Hepatocyte (in vitro differentiated cells): ENCODE results near the gene NUTM2B.
"Not testable (repeated sequence)": the region's sequence is repeated elsewhere in the genome, so short reads cannot be mapped to it uniquely, and the experiment has no call there.

Source experiments
- EZH2 ChIP-seq: fragments of 200-600 bp; sonication (generic); IDR thresholded peaks from 2 replicates; pipeline ENCODE4 v1.6.1; 2016; ENCODE audit warnings: antibody characterized with exemption, mild to moderate bottlenecking, borderline replicate concordance
- EZH2phosphoT487 ChIP-seq: fragments of 200-600 bp; sonication (generic); IDR thresholded peaks from one replicate; pipeline ENCODE4 v1.6.1; 2018; ENCODE audit warnings: antibody characterized with exemption, mild to moderate bottlenecking, low read depth, moderate library complexity; ENCODE audit not compliant: unreplicated experiment, severe bottlenecking
- TF ChIP-seq, protein P1 (sequence below): fragments of 200-600 bp; sonication (generic); IDR thresholded peaks from 2 replicates; pipeline ENCODE4 v1.5.1; 2016; ENCODE audit warnings: antibody characterized with exemption, mild to moderate bottlenecking; ENCODE audit not compliant: poor library complexity

DNA sequence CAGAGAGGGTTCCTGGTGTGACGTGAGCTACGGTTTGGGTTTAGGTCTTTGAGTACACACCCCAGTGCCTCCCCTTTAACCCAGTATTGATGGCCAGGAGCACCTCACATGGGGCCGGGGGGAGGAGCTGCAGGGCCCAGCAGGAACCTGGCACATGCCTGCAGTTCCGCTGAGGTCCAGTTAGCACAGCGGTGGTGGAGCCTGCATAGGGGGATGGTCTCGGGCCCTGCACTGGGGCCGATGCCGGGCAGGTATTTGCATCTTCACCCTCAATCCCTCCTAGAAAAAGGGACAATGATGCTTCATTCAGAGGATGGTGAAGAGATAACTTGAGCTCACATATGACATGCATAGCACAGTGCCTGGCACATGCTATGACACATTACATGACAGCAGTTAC lies 4.0 kb downstream of the NUTM2B start:
- TF ChIP-seq EZH2, EZH2phosphoT487: not testable (repeated sequence)
- TF ChIP-seq, protein P1, sequence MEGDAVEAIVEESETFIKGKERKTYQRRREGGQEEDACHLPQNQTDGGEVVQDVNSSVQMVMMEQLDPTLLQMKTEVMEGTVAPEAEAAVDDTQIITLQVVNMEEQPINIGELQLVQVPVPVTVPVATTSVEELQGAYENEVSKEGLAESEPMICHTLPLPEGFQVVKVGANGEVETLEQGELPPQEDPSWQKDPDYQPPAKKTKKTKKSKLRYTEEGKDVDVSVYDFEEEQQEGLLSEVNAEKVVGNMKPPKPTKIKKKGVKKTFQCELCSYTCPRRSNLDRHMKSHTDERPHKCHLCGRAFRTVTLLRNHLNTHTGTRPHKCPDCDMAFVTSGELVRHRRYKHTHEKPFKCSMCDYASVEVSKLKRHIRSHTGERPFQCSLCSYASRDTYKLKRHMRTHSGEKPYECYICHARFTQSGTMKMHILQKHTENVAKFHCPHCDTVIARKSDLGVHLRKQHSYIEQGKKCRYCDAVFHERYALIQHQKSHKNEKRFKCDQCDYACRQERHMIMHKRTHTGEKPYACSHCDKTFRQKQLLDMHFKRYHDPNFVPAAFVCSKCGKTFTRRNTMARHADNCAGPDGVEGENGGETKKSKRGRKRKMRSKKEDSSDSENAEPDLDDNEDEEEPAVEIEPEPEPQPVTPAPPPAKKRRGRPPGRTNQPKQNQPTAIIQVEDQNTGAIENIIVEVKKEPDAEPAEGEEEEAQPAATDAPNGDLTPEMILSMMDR = not testable (repeated sequence)
